Measurements from ENCODE around the gene UXT. TPM values are rescaled to one million over a fixed set of nuclear protein-coding genes. Genes with fewer than 3 reads are reported as not detected.

Gene UXT
- 69.3 and 105 TPM in 2 replicates for total RNA-seq

GRCh38 chrX:47658684-47659420 lies at the start of gene UXT:
UXT (minus strand) TSS chrX:47659180; CDS start chrX:47658927, 253 bp downstream.

GRCh38 chrX:47650164-47651042 lies 8.6 kb downstream of the UXT start, which contains the start of gene ELK1:
ELK1 (minus strand) TSS chrX:47650563; CDS start chrX:47641441, 9,122 bp downstream.

GRCh38 chrX:47629419-47630200 lies 29.4 kb downstream of the UXT start, which contains the start of gene CFP:
CFP (minus strand) TSS chrX:47629930; CDS start chrX:47629844, 86 bp downstream.

GRCh38 chrX:47619486-47620302 lies 39.3 kb downstream of the UXT start, which contains the start of gene SYN1:
SYN1 (minus strand) TSS chrX:47619857; CDS start chrX:47619728, 129 bp downstream.

Other genes with a start within 250 kb of the UXT start
- 6.0 and 7.4 TPM in 2 replicates for gene ZNF41, start 176.0 kb downstream of the UXT start, total RNA-seq
- 14.4 and 20.0 TPM in 2 replicates for gene ARAF, start 98.0 kb downstream of the UXT start, total RNA-seq
- 661 and 1,701 TPM in 2 replicates for gene TIMP1, start 76.7 kb downstream of the UXT start, total RNA-seq
- gene SYN1, start 39.3 kb downstream of the UXT start, total RNA-seq, result 0.29 and 0.33 TPM in 2 replicates
- gene CFP, start 29.2 kb downstream of the UXT start, total RNA-seq, result 0.15 and 0.33 TPM in 2 replicates
- gene ELK1, start 8.6 kb downstream of the UXT start, total RNA-seq, result 17.5 and 26.5 TPM in 2 replicates
- gene ZNF81, start 177.7 kb upstream of the UXT start, total RNA-seq, result 5.5 and 5.8 TPM in 2 replicates